ENCODE data around the gene SMIM7. TPM values are rescaled to one million over a fixed set of nuclear protein-coding genes. Genes with fewer than 3 reads are reported as not detected.
"Not testable (repeated sequence)": the region's sequence is repeated elsewhere in the genome, so short reads cannot be mapped to it uniquely, and the experiment has no call there.

SMIM7 gene
- total RNA-seq, 1 donor from 2014 or later, result 48.4 TPM

DNA sequence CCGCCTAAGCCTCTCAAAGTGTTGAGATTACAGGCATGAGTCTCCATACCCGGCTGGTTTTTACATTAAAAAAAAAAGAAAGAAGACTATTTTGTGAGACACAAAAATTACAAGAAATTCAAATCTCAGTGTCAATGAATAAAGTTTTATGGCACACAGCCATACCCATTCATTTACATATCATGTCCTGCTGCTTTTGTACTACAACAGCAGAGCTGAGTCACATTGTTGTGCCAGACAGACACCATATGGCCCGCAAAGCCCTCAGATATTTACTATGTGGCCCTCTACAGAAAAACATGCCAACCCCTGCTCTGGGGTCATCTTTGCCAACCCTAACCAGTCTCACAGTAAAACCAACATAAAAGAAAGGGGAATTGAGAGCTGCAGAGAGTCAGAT, 5.3 kb downstream of the SMIM7 start:
- DNase-seq (ENCODE audit: low spot score), result no peak

DNA sequence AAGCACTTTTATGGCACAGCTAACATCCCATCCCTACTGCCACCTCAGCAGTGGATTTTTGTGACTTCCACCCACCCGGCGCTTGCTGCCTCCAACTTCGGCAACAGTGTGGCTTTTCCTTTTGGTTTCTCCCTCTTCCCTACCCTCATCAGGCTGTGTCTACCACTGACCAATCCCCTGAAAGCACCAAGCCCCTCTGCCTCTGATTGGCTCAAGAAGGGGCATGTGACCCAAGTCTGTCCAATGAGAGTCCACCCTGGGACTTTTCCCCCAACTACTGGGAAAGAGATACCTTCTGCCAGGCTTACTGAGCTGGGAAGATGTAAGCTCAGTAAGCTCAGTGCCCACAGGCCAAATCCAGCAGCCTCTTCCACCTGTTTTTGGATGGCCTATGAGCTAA, 5.8 kb downstream of the SMIM7 start:
- no peak for DNase-seq (ENCODE audit: low spot score)

- DNase-seq (ENCODE audit: low spot score), result no peak
Measured at GRCh38 chr19:16652854-16653253, 7.1 kb downstream of the SMIM7 start.

DNA sequence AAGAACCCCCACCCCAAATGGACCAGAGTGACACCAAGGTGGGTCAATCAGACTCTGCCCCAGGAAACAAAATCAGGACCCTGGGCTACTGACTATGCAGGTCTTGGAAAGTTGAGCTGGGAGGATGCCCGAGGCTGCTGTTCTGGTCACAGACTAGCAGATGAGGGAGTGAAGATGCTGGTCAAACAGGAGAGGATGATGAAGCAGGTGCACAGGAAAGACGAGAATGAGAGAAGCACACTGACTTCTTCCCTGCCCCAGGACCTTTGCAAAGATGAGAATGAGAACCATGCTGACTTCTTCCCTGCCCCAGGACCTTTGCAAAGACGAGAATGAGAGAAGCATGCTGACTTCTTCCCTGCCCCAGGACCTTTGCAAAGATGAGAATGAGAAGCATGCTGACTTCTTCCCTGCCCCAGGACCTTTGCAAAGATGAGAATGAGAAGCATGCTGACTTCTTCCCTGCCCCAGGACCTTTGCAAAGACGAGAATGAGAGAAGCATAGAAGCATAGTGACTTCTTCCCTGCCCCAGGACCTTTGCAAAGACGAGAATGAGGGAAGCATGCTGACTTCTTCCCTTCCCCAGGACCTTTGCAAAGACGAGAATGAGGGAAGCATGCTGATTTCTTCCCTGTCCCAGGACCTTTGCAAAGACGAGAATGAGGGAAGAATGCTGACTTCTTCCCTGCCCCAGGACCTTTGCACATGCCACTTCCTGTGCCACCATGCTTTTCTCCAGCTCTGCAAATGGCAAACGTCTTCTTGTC, 8.3 kb downstream of the SMIM7 start:
- DNase-seq (ENCODE audit: low spot score), result not testable (repeated sequence)

DNA sequence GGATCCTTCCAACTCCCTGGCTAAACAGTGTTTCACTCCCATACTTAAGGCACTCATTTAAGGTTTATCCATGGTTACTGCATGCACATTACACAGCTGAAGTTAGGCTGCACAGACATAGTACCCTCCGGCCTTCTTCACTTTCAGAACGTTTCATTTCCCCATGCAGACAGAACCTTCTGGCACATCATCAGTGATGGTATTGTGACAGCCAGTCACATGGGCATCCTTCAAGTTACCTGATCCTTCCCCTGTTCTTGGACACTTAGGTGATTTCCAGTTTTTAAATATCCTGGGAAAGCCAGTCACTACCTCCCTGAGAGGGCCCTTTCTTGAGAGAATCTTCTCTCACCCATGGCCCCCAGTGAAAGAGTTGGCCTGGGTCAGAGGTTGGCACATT, 9.1 kb downstream of the SMIM7 start:
- DNase-seq (ENCODE audit: low spot score), result no peak

- DNase-seq (ENCODE audit: low spot score), result no peak
Measured at GRCh38 chr19:16649734-16650133, 10.2 kb downstream of the SMIM7 start.

GRCh38 chr19:16645140-16645539, 14.8 kb downstream of the SMIM7 start:
- no peak for DNase-seq (ENCODE audit: low spot score)

DNA sequence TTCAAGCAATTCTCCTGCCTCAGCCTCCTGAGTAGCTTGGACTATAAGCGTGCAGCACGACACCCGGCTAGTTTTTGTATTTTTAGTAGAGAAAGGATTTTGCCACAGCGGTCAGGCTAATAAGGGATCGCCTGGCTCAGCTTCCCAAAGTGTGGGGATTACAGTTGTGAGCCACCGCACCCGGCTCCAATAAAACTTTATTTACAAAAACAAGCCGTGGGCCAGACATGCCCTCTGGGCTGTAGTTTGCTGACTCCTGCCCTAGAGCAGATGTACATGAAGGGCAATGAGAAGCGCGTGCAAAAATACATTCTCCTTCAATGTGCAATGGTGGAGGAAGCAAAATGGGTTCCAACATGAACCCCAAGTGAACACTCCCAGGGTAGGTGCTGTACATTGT, 18.2 kb downstream of the SMIM7 start:
- no peak for DNase-seq (ENCODE audit: low spot score)

GRCh38 chr19:16640951-16641350, 19.0 kb downstream of the SMIM7 start:
- DNase-seq (ENCODE audit: low spot score), result no peak

DNA sequence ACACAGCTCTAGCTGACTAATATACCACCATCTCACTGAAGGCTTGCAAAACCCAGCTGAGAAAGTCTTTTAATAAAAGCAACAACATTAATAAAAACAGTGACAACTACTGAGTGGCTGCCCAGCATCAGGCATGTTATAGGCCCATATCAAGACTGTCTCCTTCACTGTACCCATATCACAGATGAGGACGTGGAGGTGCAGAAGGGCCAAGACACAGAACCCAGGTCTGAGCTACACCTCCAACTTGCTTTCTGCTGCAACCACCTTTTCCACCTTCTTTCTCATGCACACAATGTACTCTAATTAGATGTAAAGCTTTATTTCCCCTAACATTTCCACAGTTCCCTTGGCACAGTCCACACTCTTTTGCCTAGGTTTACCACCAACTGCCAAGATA, 21.3 kb downstream of the SMIM7 start:
- DNase-seq (ENCODE audit: low spot score), result no peak

GRCh38 chr19:16637535-16637934, 22.4 kb downstream of the SMIM7 start:
- DNase-seq (ENCODE audit: low spot score), result no peak

GRCh38 chr19:16631465-16631864, 28.5 kb downstream of the SMIM7 start:
- no peak for DNase-seq (ENCODE audit: low spot score)

- DNase-seq (ENCODE audit: low spot score), result peak; percentile 58
Measured at GRCh38 chr19:16628984-16629691, 30.8 kb downstream of the SMIM7 start.

DNA sequence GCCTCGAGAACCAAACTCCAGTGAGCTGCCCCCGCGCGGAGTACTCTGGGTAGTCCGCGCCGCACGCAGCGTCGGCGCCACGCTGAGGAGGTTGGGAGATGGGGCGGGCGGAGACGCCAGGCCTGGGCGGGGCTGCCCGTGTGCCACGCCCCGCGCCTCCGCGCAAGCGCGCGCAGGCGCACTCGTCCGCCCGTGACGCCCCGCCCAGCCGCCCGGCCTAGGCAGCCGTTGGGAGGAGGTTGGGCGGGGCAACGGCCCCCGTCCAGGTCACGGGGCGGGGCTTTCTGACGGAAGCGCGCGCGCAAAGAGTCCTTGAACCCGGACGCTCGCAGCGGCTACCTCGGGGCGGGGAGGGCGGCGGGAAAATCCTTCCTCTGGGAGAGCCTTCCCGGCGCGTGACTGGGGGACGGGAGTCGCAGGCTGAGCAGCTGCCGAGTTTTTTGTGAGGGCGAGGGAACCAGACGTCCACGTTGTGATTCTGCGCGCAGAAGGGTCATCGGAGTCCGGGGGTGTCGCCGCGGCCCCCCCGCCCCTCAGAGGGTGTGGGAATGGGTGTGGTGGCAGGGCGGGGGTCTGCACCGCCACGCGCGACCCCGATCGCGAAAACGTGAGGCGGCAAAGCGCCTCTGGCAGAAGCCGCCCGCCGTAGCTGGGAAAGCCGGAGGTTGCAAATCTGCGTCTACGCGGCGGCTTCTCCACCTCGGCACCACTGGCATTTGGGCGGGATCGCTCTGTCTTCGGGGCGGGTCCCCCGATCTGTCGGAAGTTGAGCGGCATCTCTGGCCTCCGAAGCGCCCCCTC, 31.6 kb downstream of the SMIM7 start, which contains the start of gene MED26:
TSS of gene MED26 (minus strand) at position 22 of the 801 bp plus-strand sequence. CDS start 261 bp downstream, outside the sequence.
- peak; percentile 97 for DNase-seq (ENCODE audit: low spot score)

DNA sequence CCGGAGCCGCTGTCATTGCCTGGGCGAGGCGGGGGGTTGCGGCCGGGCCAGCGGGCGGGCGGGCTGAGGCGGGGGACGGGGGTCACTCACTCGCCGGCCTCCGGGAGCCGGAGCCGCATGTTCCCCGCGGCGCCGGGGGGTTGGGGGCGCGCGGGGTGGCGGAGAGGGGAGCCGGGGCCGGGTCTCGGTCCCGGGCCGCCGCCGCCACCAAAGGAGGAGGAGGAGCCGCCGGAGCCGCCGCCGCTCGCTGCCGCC, 32.1 kb downstream of the SMIM7 start:
- DNase-seq (ENCODE audit: low spot score), result peak; percentile 8

GRCh38 chr19:16627193-16627927, 32.6 kb downstream of the SMIM7 start:
- DNase-seq (ENCODE audit: low spot score), result no peak

GRCh38 chr19:16626796-16627192, 33.1 kb downstream of the SMIM7 start:
- no peak for DNase-seq (ENCODE audit: low spot score)

- DNase-seq (ENCODE audit: low spot score), result no peak
Measured at GRCh38 chr19:16625163-16625958, 34.6 kb downstream of the SMIM7 start.

DNA sequence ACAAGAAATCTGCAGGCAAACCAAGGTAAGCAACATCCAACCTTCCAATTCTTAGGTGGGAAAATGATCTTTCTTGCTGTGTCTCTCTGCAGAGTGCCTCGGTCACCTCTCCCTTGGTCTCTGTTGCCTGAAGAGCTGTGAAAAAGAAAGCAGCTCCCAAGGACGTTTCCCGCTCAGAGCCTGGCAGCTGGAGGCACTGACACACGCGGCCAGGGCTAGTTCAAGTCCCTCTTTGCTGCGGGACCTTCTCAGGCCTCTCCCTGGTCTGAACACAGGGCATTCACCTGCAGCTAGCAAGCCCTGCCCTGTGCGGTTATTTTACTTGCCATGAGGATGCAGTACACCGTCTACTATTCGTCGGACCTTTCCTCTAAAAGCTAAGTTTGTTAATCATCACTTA, 35.7 kb downstream of the SMIM7 start:
- DNase-seq (ENCODE audit: low spot score), result no peak

DNA sequence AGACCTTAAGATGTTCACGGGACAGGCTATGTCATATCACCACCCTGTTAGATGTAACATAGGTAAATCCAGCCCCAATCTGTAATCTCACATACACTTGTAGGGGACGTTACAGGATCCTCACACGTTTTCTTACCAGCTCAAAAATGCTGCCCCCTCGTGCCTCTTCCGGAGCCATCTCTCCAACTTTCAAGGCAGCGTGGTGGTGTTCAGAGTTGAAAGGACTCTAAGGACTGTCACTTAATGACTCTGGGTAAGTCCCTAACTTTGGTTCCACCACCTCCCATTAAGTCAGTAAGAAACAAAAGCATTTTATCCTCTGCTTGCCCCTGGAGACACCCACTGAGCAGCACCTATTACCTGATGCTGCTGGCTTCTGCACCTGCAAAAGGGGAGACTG, 36.4 kb downstream of the SMIM7 start:
- DNase-seq (ENCODE audit: low spot score), result no peak

DNA sequence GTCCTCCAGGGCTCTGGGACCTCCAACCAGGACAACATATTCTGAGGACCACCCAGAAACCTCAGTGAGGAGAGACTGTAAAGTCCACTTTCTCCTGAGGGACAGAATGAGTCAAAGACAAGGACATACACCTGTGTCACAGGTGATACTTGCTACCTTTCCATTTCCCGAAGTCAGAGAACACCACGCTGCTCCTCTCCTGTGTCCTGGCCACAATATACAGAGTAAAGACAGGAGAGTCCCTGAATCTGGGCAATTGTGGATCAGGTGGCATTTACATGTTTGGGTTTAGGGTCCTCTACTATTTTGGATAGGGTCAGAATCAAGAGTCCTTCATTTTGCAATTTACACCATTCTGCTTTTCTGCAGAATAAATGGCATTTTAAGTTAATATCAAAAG, 36.9 kb downstream of the SMIM7 start:
- DNase-seq (ENCODE audit: low spot score), result no peak
